Endothelial cell of umbilical vein (primary cell): ENCODE results near the gene TFAP2D. TPM values are rescaled to one million over a fixed set of nuclear protein-coding genes. Genes with fewer than 3 reads are reported as not detected.

Source experiments
- BruUV-seq: library from RNA; stranded (reverse); fragments of 400-500 nt; replicated peaks from 2 replicates; lab custom pipeline; 2021; lab: Mats Ljungman, UMichigan
- CTCF ChIA-PET: fragments of 300-600, 350-600 bp; sonication (Branson Sonifier 250); formaldehyde crosslinking; loops from one replicate; lab custom pipeline; 2021; ENCODE audit warnings: antibody characterized with exemption, inconsistent platforms; lab: Charles Lee
- POLR2A ChIA-PET: fragments of 300-600, 350-600 bp; sonication (Branson Sonifier 250); formaldehyde crosslinking; loops from one replicate; lab custom pipeline; 2021; ENCODE audit warnings: antibody characterized with exemption, inconsistent platforms; lab: Charles Lee
- DNase-seq: peaks from one replicate; pipeline ENCODE4 v3.0.0-alpha.2; 2011; ENCODE audit warnings: low read depth, low spot score
- FAIRE-seq: peaks from 2 replicates; lab custom pipeline; 2011; peaks lifted over from hg19 to GRCh38; lab: Jason Lieb, UNC
- H2AFZ ChIP-seq: 2 replicates; pipeline ENCODE4 v1.6.0; 2012; ENCODE audit warnings: low read depth, low read length, control low read depth, inconsistent platforms
- H3K27ac ChIP-seq: 2 replicates; pipeline ENCODE4 v1.5.1; 2011; ENCODE audit warnings: low read depth, mild to moderate bottlenecking, control low read depth, low read length, moderate library complexity; ENCODE audit not compliant: insufficient read depth
- H3K27me3 ChIP-seq, 2 experiments: 2 replicates each; pipeline versions ENCODE4 v1.6.0 to v1.6.1; 2011; ENCODE audit warnings: low read length in 2 of 2, mixed read lengths in 1 of 2; ENCODE audit not compliant: control insufficient read depth in 2 of 2, insufficient read depth in 2 of 2
- H3K36me3 ChIP-seq, 2 experiments: 2 replicates in 1 of 2; 3 replicates in 1 of 2; pipeline ENCODE4 v1.5.1; 2011; ENCODE audit warnings: low read length in 2 of 2, mild to moderate bottlenecking in 1 of 2, moderate library complexity in 1 of 2; ENCODE audit not compliant: control insufficient read depth in 2 of 2, insufficient read depth in 2 of 2; ENCODE audit errors: extremely low read depth in 1 of 2
- H3K4me1 ChIP-seq: 3 replicates; pipeline ENCODE4 v1.5.1; 2011; ENCODE audit warnings: mild to moderate bottlenecking, low read length; ENCODE audit not compliant: control insufficient read depth, insufficient read depth; ENCODE audit errors: extremely low read depth
- H3K4me2 ChIP-seq: 2 replicates; pipeline ENCODE4 v1.6.1; 2011; ENCODE audit warnings: low read length, control low read depth, mixed read lengths; ENCODE audit not compliant: insufficient read depth
- H3K4me3 ChIP-seq, 3 experiments: fragments of 200-600 bp in 1 of 3; sonication (generic), shearing (Covaris generic) in 1 of 3; replicated peaks in 1 of 3; 2 replicates each; pipeline ENCODE4 v1.5.1; 2011 to 2016; ENCODE audit warnings: control low read depth in 3 of 3, low read length in 3 of 3, mild to moderate bottlenecking in 2 of 3, inconsistent platforms in 1 of 3, low read depth in 1 of 3, moderate library complexity in 1 of 3; ENCODE audit not compliant: insufficient read depth in 1 of 3
- H3K79me2 ChIP-seq: 2 replicates; pipeline ENCODE4 v1.6.0; 2012; ENCODE audit warnings: low read length, inconsistent platforms; ENCODE audit not compliant: control insufficient read depth, insufficient read depth
- H3K9ac ChIP-seq: replicated peaks from 2 replicates; pipeline ENCODE3; 2011; ENCODE audit warnings: low read length, control low read depth; ENCODE audit not compliant: insufficient read depth; ENCODE audit errors: extremely low read depth
- H3K9me1 ChIP-seq: replicated peaks from 3 replicates; pipeline ENCODE4 v1.6.0; 2011; ENCODE audit warnings: mild to moderate bottlenecking, low read length; ENCODE audit not compliant: control insufficient read depth, insufficient read depth; ENCODE audit errors: extremely low read depth
- H3K9me3 ChIP-seq: replicated peaks from 2 replicates; pipeline ENCODE4 v1.5.1; 2012; ENCODE audit warnings: low read length, inconsistent platforms; ENCODE audit not compliant: control insufficient read depth, insufficient read depth
- H4K20me1 ChIP-seq: replicated peaks from 2 replicates; pipeline ENCODE3; 2011; ENCODE audit warnings: mild to moderate bottlenecking, low read length; ENCODE audit not compliant: control insufficient read depth, insufficient read depth; ENCODE audit errors: extremely low read depth
- CTCF ChIP-seq, 2 donors: IDR thresholded peaks; 1 replicate in 1 of 2; 2 replicates in 1 of 2; pipeline ENCODE4 v1.5.1; 2011; ENCODE audit warnings: low read length in 2 of 2, mild to moderate bottlenecking in 2 of 2, moderate library complexity in 2 of 2, control low read depth in 1 of 2, inconsistent platforms in 1 of 2, low read depth in 1 of 2; ENCODE audit not compliant: insufficient read depth in 1 of 2; ENCODE audit errors: extremely low read depth in 1 of 2
- FOS ChIP-seq: IDR thresholded peaks from 2 replicates; pipeline ENCODE4 v1.6.1; 2011; ENCODE audit warnings: mild to moderate bottlenecking, low read length, moderate library complexity, borderline replicate concordance; ENCODE audit not compliant: insufficient read depth
- GATA2 ChIP-seq: IDR thresholded peaks from 2 replicates; pipeline ENCODE4 v1.7.0; 2011; ENCODE audit warnings: low read depth, mild to moderate bottlenecking, moderate library complexity, mixed read lengths, low read length; ENCODE audit not compliant: insufficient read length, insufficient read depth
- JUN ChIP-seq: IDR thresholded peaks from 2 replicates; pipeline ENCODE4 v1.6.1; 2011; ENCODE audit warnings: borderline replicate concordance, low read depth; ENCODE audit not compliant: insufficient read length, insufficient read depth
- MAX ChIP-seq: IDR thresholded peaks from 2 replicates; pipeline ENCODE4 v1.6.1; 2011; ENCODE audit not compliant: insufficient read depth, insufficient read length
- POLR2A ChIP-seq: IDR thresholded peaks from 2 replicates; pipeline ENCODE4 v1.6.1; 2012; ENCODE audit warnings: low read depth, mild to moderate bottlenecking, control low read depth, low read length
- POLR2AphosphoS5 ChIP-seq: IDR thresholded peaks from 2 replicates; pipeline ENCODE4 v1.6.1; 2012; ENCODE audit warnings: low read depth, mild to moderate bottlenecking, control low read depth, low read length, moderate library complexity; ENCODE audit not compliant: insufficient read depth
- dilution Hi-C: fragments of 300-500 bp; cut with MboI; formaldehyde crosslinking; loops from one replicate; pipeline ENCODE4 v1.15.0; 2019; ENCODE audit warnings: low sequenced_read_pairs; ENCODE audit not compliant: extremely low pct_ligation_motif_present
- intact Hi-C: fragments of 100-400 bp; cut with micrococcal nuclease; formaldehyde crosslinking; loops from one replicate; pipeline ENCODE4 v1.10.0; 2022
- polyA plus RNA-seq, 4 experiments: library from polyadenylated mRNA; depleted of rRNA in 3 of 4; stranded (reverse) in 3 of 4; unstranded in 1 of 4; fragments of >200 nt; gene quantifications; 2 replicates each; pipeline versions ENCODE4 v1.2.1 to v1.2.3, GENCODE V29; 2011 to 2012; ENCODE audit warnings: missing spikeins in 1 of 4
- total RNA-seq: library from RNA; stranded (reverse); gene quantifications from 2 replicates; pipeline ENCODE4 v1.2.3, GENCODE V29; 2021

TFAP2D gene
- total and polyA plus RNA-seq, 2 donors (not counting 3 experiments of a cell fraction or from before 2014, with no cell fraction given), result not detected

DNA sequence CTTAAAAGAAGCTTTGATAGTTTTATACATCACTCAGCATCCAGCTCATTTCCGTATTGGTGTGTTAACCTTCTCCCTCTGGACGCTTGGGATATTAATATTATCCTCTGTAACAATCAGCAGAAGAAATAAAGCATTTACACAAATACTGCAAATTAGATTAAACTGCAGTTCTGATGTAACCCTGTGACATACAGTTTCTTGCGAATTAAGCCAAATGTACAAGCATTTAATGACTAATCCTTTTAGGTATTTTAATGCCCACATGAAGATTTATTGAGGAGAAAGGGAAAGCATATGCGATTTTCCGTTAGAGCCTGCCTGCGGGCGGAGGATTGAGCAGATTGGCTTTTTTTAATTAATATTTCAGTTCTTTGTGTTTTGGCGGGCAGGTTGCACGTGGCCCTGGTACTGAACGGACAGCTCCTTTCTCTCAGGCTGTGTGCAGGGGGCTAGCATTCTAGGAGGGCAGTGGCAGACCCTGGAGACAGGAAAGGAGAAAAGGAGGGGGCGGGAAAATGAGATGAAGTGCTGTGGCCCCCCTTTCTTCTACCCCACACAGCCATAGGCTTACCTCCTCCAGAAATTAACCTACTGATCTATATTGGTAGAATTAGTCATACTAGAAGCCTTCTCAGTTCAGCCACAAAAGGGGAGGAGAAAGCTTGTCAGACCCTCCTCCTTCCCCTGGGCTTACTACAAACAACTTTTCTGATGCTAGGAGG lies 14.1 kb upstream of the TFAP2D start:
- no peaks in the 10 kb centered on the region for H3K4me1 ChIP-seq
- ChIA-PET CTCF (interaction anchor here (0.5 kb wide), 1 partner anchor 36 kb away, joined by 3 read pairs; no protein-coding TSS in a partner anchor), POLR2A (no interaction called here)
- no peak for DNase-seq
- no peaks in the 10 kb centered on the region for H3K9me3 ChIP-seq
- FAIRE-seq, result no peak
- no peaks in the 10 kb centered on the region for H3K9me1 ChIP-seq
- no peak overlapping the region for H2AFZ ChIP-seq
- no peak for TF ChIP-seq POLR2A
- no peaks in the 10 kb centered on the region for H3K79me2 ChIP-seq
- H3K4me3 ChIP-seq, result no peak overlapping the region
- H3K9ac ChIP-seq, result no peak overlapping the region
- intact Hi-C loops, result loop anchor here (2.0 kb wide), 1 partner anchor 22 kb away; no protein-coding TSS in a partner anchor
- no peak overlapping the region for H3K4me2 ChIP-seq
- no peaks in the 10 kb centered on the region for H3K27me3 ChIP-seq
- dilution Hi-C loops, result no loop called here
- H3K36me3 ChIP-seq, result no peaks in the 10 kb centered on the region
- no TSS peak for BruUV-seq
- H3K27ac ChIP-seq, result no peak overlapping the region
- H4K20me1 ChIP-seq, result no peaks in the 10 kb centered on the region

DNA sequence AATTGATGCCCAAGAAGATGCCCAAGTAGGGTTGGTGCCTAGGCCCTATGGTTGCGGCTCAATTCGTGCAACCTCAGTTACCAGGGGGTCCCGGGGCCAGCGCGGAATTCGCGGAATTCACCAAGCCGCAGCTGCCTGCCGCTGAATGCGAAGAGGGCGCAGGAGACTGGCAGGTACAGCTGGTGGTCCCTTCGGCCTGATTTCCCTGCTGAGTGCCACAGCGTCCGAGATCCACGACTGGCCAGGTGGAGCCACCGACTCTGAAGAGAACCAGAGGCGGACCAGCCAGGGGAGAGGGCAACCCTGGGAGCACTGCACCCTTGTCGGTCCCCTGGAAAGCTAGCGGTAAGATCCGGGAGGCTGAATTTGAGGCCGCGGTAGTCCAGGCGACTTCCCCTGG lies 6.8 kb upstream of the TFAP2D start:
- no TSS peak for BruUV-seq
- H3K27me3 ChIP-seq, result peaks cover 41 to 57% of the 10 kb centered on the region in 2 experiments
- intact Hi-C loops (no loop called here), dilution Hi-C loops (no loop called here)
- no peaks in the 10 kb centered on the region for H3K79me2 ChIP-seq
- H3K4me3 ChIP-seq, result no peak overlapping the region
- H3K4me1 ChIP-seq, result no peaks in the 10 kb centered on the region
- TF ChIP-seq POLR2AphosphoS5, result no peak
- no peak for TF ChIP-seq MAX
- no peak for TF ChIP-seq GATA2
- no peak for TF ChIP-seq FOS
- TF ChIP-seq JUN, result no peak
- TF ChIP-seq CTCF (IDR thresholded peaks at IDR 0.05; ENCODE audit: extremely low read depth in 1 of 2, insufficient read depth in 1 of 2, low read depth in 1 of 2, low read length in 2 of 2), result no peak
- H2AFZ ChIP-seq, result no peak overlapping the region
- H4K20me1 ChIP-seq, result no peaks in the 10 kb centered on the region
- FAIRE-seq (no peak), DNase-seq (no peak)
- no peak overlapping the region for H3K4me2 ChIP-seq
- POLR2A ChIA-PET, result no interaction called here
- H3K9me1 ChIP-seq, result no peaks in the 10 kb centered on the region
- CTCF ChIA-PET, result no interaction called here
- H3K36me3 ChIP-seq, result no peaks in the 10 kb centered on the region
- no peak overlapping the region for H3K27ac ChIP-seq
- no peak overlapping the region for H3K9ac ChIP-seq
- H3K9me3 ChIP-seq, result no peaks in the 10 kb centered on the region
